ENCODE results near the gene TJP3. TPM values are rescaled to one million over a fixed set of nuclear protein-coding genes. Genes with fewer than 3 reads are reported as not detected.

Gene TJP3
- total and polyA plus RNA-seq, 10 of the 15 experiments (the other 5 are each of a cell fraction or from before 2014, with no cell fraction given), result 0.04 to 1.2 (median 0.29) TPM; not detected in 6

DNA sequence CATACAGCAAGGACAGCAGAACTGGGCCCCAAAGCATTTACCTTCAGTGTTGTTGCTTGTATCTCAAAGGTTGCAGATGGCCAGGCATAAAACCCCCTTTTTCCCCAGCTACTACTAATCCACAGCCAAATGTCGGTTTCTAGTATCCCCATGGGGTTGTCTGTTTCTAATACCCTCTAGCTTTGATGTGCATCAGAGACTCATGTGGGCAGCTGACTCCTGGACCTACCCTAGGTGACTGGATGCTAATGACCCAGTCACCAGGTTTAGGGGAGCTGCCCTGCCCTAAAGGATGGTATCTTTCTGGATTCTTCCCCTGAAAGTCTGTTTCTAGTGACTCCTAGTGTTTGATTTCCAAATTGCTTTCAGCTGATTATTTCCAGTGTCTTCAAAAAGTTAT lies 23.9 kb downstream of the TJP3 start:
- Histone ChIP-seq H3K4me1 (ENCODE audit: control insufficient read depth, insufficient read depth, low read length) (no peaks in the 10 kb centered on the region), H4K20me1 (ENCODE audit: control insufficient read depth, insufficient read depth) (no peaks in the 10 kb centered on the region), H3K27ac (ENCODE audit: control insufficient read depth, insufficient read depth) (no peak overlapping the region), H3K9me3 (replicated peaks; ENCODE audit: control insufficient read depth, insufficient read depth, low read length) (no peaks in the 10 kb centered on the region), H3K4me3 (no peak overlapping the region), H2AFZ (ENCODE audit: control insufficient read depth, low read depth, low read length) (no peak overlapping the region), H3K4me2 (ENCODE audit: control insufficient read depth, insufficient read depth) (no peak overlapping the region), H3K9ac (ENCODE audit: control insufficient read depth, insufficient read depth, low read length) (no peak overlapping the region), H3K36me3 (ENCODE audit: control insufficient read depth in 2 of 2, insufficient read depth in 2 of 2, low read length in 1 of 2) (no peaks in the 10 kb centered on the region), H3K27me3 (replicated peaks in 1 of 2; ENCODE audit: control insufficient read depth in 2 of 2, insufficient read depth in 2 of 2, low read length in 1 of 2) (no peaks in the 10 kb centered on the region), H3K79me2 (ENCODE audit: control insufficient read depth, insufficient read depth, low read length) (no peaks in the 10 kb centered on the region)
- ATAC-seq (no peak), FAIRE-seq (no peak), DNase-seq (ENCODE audit: low read depth, low spot score) (no peak)
- SMC1A ChIA-PET (ENCODE audit: uncharacterized antibody, unreplicated experiment), result no interaction called here
- in situ Hi-C loops (cut with MboI) (no loop called here), intact Hi-C loops (cut with micrococcal nuclease; ENCODE audit: unreplicated experiment) (no loop called here)
- no TSS peak for BruUV-seq (replicated peaks)
- CTCF ChIA-PET, result interaction anchor here (0.6 kb wide), 1 partner anchor 378 kb away, joined by 3 read pairs; no protein-coding TSS in a partner anchor
- RAD21 ChIA-PET (ENCODE audit: unreplicated experiment), result no interaction called here
- WGBS (ENCODE audit: insufficient coverage, insufficient replicate concordance, low lambda C conversion rate, missing lambda C conversion rate), result 0% methylated on average over 1 of the region's 1 CpG
- POLR2A ChIA-PET, result no interaction called here
- TF ChIP-seq, protein P1, sequence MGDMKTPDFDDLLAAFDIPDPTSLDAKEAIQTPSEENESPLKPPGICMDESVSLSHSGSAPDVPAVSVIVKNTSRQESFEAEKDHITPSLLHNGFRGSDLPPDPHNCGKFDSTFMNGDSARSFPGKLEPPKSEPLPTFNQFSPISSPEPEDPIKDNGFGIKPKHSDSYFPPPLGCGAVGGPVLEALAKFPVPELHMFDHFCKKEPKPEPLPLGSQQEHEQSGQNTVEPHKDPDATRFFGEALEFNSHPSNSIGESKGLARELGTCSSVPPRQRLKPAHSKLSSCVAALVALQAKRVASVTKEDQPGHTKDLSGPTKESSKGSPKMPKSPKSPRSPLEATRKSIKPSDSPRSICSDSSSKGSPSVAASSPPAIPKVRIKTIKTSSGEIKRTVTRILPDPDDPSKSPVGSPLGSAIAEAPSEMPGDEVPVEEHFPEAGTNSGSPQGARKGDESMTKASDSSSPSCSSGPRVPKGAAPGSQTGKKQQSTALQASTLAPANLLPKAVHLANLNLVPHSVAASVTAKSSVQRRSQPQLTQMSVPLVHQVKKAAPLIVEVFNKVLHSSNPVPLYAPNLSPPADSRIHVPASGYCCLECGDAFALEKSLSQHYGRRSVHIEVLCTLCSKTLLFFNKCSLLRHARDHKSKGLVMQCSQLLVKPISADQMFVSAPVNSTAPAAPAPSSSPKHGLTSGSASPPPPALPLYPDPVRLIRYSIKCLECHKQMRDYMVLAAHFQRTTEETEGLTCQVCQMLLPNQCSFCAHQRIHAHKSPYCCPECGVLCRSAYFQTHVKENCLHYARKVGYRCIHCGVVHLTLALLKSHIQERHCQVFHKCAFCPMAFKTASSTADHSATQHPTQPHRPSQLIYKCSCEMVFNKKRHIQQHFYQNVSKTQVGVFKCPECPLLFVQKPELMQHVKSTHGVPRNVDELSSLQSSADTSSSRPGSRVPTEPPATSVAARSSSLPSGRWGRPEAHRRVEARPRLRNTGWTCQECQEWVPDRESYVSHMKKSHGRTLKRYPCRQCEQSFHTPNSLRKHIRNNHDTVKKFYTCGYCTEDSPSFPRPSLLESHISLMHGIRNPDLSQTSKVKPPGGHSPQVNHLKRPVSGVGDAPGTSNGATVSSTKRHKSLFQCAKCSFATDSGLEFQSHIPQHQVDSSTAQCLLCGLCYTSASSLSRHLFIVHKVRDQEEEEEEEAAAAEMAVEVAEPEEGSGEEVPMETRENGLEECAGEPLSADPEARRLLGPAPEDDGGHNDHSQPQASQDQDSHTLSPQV (IDR thresholded peaks at IDR 0.05), result no peak
- TF ChIP-seq POLR2AphosphoS2 (IDR thresholded peaks at IDR 0.05; ENCODE audit: low read depth, low read length) (no peak), CBFB (IDR thresholded peaks at IDR 0.05; ENCODE audit: low read depth) (no peak), NFIC (IDR thresholded peaks at IDR 0.05; ENCODE audit: low read depth, low read length) (no peak)
- TF ChIP-seq, protein P2, sequence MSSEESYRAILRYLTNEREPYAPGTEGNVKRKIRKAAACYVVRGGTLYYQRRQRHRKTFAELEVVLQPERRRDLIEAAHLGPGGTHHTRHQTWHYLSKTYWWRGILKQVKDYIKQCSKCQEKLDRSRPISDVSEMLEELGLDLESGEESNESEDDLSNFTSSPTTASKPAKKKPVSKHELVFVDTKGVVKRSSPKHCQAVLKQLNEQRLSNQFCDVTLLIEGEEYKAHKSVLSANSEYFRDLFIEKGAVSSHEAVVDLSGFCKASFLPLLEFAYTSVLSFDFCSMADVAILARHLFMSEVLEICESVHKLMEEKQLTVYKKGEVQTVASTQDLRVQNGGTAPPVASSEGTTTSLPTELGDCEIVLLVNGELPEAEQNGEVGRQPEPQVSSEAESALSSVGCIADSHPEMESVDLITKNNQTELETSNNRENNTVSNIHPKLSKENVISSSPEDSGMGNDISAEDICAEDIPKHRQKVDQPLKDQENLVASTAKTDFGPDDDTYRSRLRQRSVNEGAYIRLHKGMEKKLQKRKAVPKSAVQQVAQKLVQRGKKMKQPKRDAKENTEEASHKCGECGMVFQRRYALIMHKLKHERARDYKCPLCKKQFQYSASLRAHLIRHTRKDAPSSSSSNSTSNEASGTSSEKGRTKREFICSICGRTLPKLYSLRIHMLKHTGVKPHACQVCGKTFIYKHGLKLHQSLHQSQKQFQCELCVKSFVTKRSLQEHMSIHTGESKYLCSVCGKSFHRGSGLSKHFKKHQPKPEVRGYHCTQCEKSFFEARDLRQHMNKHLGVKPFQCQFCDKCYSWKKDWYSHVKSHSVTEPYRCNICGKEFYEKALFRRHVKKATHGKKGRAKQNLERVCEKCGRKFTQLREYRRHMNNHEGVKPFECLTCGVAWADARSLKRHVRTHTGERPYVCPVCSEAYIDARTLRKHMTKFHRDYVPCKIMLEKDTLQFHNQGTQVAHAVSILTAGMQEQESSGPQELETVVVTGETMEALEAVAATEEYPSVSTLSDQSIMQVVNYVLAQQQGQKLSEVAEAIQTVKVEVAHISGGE (CRISPR knock-in tag; IDR thresholded peaks at IDR 0.05), result no peak
- TF ChIP-seq, protein P3, sequence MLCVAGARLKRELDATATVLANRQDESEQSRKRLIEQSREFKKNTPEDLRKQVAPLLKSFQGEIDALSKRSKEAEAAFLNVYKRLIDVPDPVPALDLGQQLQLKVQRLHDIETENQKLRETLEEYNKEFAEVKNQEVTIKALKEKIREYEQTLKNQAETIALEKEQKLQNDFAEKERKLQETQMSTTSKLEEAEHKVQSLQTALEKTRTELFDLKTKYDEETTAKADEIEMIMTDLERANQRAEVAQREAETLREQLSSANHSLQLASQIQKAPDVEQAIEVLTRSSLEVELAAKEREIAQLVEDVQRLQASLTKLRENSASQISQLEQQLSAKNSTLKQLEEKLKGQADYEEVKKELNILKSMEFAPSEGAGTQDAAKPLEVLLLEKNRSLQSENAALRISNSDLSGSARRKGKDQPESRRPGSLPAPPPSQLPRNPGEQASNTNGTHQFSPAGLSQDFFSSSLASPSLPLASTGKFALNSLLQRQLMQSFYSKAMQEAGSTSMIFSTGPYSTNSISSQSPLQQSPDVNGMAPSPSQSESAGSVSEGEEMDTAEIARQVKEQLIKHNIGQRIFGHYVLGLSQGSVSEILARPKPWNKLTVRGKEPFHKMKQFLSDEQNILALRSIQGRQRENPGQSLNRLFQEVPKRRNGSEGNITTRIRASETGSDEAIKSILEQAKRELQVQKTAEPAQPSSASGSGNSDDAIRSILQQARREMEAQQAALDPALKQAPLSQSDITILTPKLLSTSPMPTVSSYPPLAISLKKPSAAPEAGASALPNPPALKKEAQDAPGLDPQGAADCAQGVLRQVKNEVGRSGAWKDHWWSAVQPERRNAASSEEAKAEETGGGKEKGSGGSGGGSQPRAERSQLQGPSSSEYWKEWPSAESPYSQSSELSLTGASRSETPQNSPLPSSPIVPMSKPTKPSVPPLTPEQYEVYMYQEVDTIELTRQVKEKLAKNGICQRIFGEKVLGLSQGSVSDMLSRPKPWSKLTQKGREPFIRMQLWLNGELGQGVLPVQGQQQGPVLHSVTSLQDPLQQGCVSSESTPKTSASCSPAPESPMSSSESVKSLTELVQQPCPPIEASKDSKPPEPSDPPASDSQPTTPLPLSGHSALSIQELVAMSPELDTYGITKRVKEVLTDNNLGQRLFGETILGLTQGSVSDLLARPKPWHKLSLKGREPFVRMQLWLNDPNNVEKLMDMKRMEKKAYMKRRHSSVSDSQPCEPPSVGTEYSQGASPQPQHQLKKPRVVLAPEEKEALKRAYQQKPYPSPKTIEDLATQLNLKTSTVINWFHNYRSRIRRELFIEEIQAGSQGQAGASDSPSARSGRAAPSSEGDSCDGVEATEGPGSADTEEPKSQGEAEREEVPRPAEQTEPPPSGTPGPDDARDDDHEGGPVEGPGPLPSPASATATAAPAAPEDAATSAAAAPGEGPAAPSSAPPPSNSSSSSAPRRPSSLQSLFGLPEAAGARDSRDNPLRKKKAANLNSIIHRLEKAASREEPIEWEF (IDR thresholded peaks at IDR 0.05; ENCODE audit: insufficient replicate concordance, low read depth, low read length), result no peak
- TF ChIP-seq, protein P4, sequence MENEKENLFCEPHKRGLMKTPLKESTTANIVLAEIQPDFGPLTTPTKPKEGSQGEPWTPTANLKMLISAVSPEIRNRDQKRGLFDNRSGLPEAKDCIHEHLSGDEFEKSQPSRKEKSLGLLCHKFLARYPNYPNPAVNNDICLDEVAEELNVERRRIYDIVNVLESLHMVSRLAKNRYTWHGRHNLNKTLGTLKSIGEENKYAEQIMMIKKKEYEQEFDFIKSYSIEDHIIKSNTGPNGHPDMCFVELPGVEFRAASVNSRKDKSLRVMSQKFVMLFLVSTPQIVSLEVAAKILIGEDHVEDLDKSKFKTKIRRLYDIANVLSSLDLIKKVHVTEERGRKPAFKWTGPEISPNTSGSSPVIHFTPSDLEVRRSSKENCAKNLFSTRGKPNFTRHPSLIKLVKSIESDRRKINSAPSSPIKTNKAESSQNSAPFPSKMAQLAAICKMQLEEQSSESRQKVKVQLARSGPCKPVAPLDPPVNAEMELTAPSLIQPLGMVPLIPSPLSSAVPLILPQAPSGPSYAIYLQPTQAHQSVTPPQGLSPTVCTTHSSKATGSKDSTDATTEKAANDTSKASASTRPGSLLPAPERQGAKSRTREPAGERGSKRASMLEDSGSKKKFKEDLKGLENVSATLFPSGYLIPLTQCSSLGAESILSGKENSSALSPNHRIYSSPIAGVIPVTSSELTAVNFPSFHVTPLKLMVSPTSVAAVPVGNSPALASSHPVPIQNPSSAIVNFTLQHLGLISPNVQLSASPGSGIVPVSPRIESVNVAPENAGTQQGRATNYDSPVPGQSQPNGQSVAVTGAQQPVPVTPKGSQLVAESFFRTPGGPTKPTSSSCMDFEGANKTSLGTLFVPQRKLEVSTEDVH (IDR thresholded peaks at IDR 0.05; ENCODE audit: low read depth, partially characterized antibody), result no peak

All from GM12878 (cell line).